ENCODE measurements around the gene CLHC1. TPM values are rescaled to one million over a fixed set of nuclear protein-coding genes. Genes with fewer than 3 reads are reported as not detected.
"Not testable (repeated sequence)": the region's sequence is repeated elsewhere in the genome, so short reads cannot be mapped to it uniquely, and the experiment has no call there.

The CLHC1 gene
- total RNA-seq, 2 experiments from 2014 or later = 12.4 to 32.1 TPM

- Histone ChIP-seq H2AFZ (ENCODE audit: low read length) (no peak overlapping the region), H3K4me1 (ENCODE audit: insufficient read depth, low read length, poor library complexity, severe bottlenecking) (no peaks in the 10 kb centered on the region), H3K4me3 (ENCODE audit: low read depth, low read length, poor library complexity, severe bottlenecking) (no peak overlapping the region), H3K79me2 (ENCODE audit: insufficient read depth, low read depth, low read length) (no peaks in the 10 kb centered on the region), H3K9me2 (ENCODE audit: insufficient read depth, low read length) (no peaks in the 10 kb centered on the region), H3K36me3 (ENCODE audit: insufficient read depth, low read length) (peaks cover 88% of the 10 kb centered on the region), H4K20me1 (ENCODE audit: insufficient read depth, low read length) (no peaks in the 10 kb centered on the region), H3K4me2 (ENCODE audit: low read length) (no peak overlapping the region), H3K9me3 (ENCODE audit: low read length) (no peaks in the 10 kb centered on the region), H3K27ac (ENCODE audit: low read depth, low read length, poor library complexity, severe bottlenecking) (no peak overlapping the region)
- ChIA-PET CTCF (ENCODE audit: unreplicated experiment) (no interaction called here), POLR2A (no interaction called here)
- TF ChIP-seq CTCF (conservative IDR thresholded peaks at IDR 0.05; ENCODE audit: low read length) (no peak), EZH2phosphoT487 (IDR thresholded peaks at IDR 0.05; ENCODE audit: borderline replicate concordance, low read depth, low read length) (no peak)
- BruUV-seq (replicated peaks) = no TSS peak
- intact Hi-C loops (cut with micrococcal nuclease; ENCODE audit: unreplicated experiment) = no loop called here
- no peak for DNase-seq (ENCODE audit: low spot score)
Observed at GRCh38 chr2:55242617-55243016, 10.5 kb upstream of the CLHC1 start.

GRCh38 chr2:55241582-55241981 is 9.5 kb upstream of the CLHC1 start:
- H3K4me1 ChIP-seq (ENCODE audit: insufficient read depth, low read length, poor library complexity, severe bottlenecking); H3K79me2 ChIP-seq (ENCODE audit: insufficient read depth, low read depth, low read length); H2AFZ ChIP-seq (ENCODE audit: low read length); CTCF ChIA-PET (ENCODE audit: unreplicated experiment); intact Hi-C loops (cut with micrococcal nuclease; ENCODE audit: unreplicated experiment); H3K27ac ChIP-seq (ENCODE audit: low read depth, low read length, poor library complexity, severe bottlenecking); H3K4me2 ChIP-seq (ENCODE audit: low read length); DNase-seq (ENCODE audit: low spot score); BruUV-seq (replicated peaks); H4K20me1 ChIP-seq (ENCODE audit: insufficient read depth, low read length); H3K4me3 ChIP-seq (ENCODE audit: low read depth, low read length, poor library complexity, severe bottlenecking); H3K9me3 ChIP-seq (ENCODE audit: low read length); H3K9me2 ChIP-seq (ENCODE audit: insufficient read depth, low read length): not testable (repeated sequence)
- POLR2A ChIA-PET = interaction anchor here (0.7 kb wide), 1 partner anchor 1462 kb away, joined by 4 read pairs; no protein-coding TSS in a partner anchor
- H3K36me3 ChIP-seq (ENCODE audit: insufficient read depth, low read length) = peaks cover 89% of the 10 kb centered on the region

- peaks cover 5% of the 10 kb centered on the region for H3K79me2 ChIP-seq (ENCODE audit: insufficient read depth, low read depth, low read length)
- no TSS peak for BruUV-seq (replicated peaks)
- POLR2A ChIA-PET = interaction anchor here (0.6 to 0.7 kb wide), 2 partner anchors 114 to 206 kb away, joined by 3 read pairs; no protein-coding TSS in a partner anchor
- intact Hi-C loops (cut with micrococcal nuclease; ENCODE audit: unreplicated experiment) = no loop called here
- no peak overlapping the region for H3K4me3 ChIP-seq (ENCODE audit: low read depth, low read length, poor library complexity, severe bottlenecking)
- no peak overlapping the region for H3K27ac ChIP-seq (ENCODE audit: low read depth, low read length, poor library complexity, severe bottlenecking)
- peaks cover 9% of the 10 kb centered on the region; the same call in 1 of the 2 replicates for H4K20me1 ChIP-seq (ENCODE audit: insufficient read depth, low read length)
- H3K4me1 ChIP-seq (ENCODE audit: insufficient read depth, low read length, poor library complexity, severe bottlenecking) = peaks cover 11% of the 10 kb centered on the region
- peaks cover 92% of the 10 kb centered on the region for H3K36me3 ChIP-seq (ENCODE audit: insufficient read depth, low read length)
- H2AFZ ChIP-seq (ENCODE audit: low read length) = no peak overlapping the region
- CTCF ChIA-PET (ENCODE audit: unreplicated experiment) = no interaction called here
- no peak overlapping the region for H3K4me2 ChIP-seq (ENCODE audit: low read length)
- TF ChIP-seq CTCF (conservative IDR thresholded peaks at IDR 0.05; ENCODE audit: low read length) (no peak), EZH2phosphoT487 (IDR thresholded peaks at IDR 0.05; ENCODE audit: borderline replicate concordance, low read depth, low read length) (no peak)
- no peak for DNase-seq (ENCODE audit: low spot score)
- no peaks in the 10 kb centered on the region for H3K9me2 ChIP-seq (ENCODE audit: insufficient read depth, low read length)
- H3K9me3 ChIP-seq (ENCODE audit: low read length) = no peaks in the 10 kb centered on the region
Observed at GRCh38 chr2:55239656-55240222, 7.6 kb upstream of the CLHC1 start.

All from OCI-LY7 (cell line).